Thoracic aorta (tissue), 2 donors: ENCODE measurements around the gene TMEM95. TPM values are rescaled to one million over a fixed set of nuclear protein-coding genes. Genes with fewer than 3 reads are reported as not detected.

Experiments
- ATAC-seq: fragments of 150-250 bp; one replicate; pipeline ENCODE4 v1.8.0; 2017; ENCODE audit warnings: low read depth; ENCODE audit not compliant: insufficient number of reproducible peaks, low FRiP score
- DNase-seq: peaks from one replicate; pipeline ENCODE4 v3.0.0-alpha.2; 2020; ENCODE audit warnings: low spot score
- H3K27ac ChIP-seq, 2 donors: fragments of 200-600 bp; sonication (generic); 1 replicate in 1 of 2; 2 replicates in 1 of 2; pipeline ENCODE4 v1.5.1; 2016; ENCODE audit warnings: mild to moderate bottlenecking in 2 of 2, moderate library complexity in 2 of 2
- H3K27me3 ChIP-seq: fragments of 200-600 bp; sonication (generic); replicated peaks from 2 replicates; pipeline ENCODE4 v1.6.0; 2016; ENCODE audit warnings: mild to moderate bottlenecking; ENCODE audit not compliant: insufficient read depth
- H3K36me3 ChIP-seq: fragments of 200-600 bp; sonication (generic); one replicate; pipeline ENCODE4 v1.5.1; 2016
- H3K4me1 ChIP-seq, 2 donors: fragments of 200-600 bp; sonication (generic); 1 replicate in 1 of 2; 2 replicates in 1 of 2; pipeline versions ENCODE4 v1.5.1 to v1.6.0; 2016; ENCODE audit warnings: low read depth in 2 of 2, mild to moderate bottlenecking in 1 of 2; ENCODE audit not compliant: control insufficient read depth in 1 of 2
- H3K4me3 ChIP-seq: fragments of 200-600 bp; sonication (generic); 2 replicates; pipeline ENCODE4 v1.5.1; 2016; ENCODE audit warnings: mild to moderate bottlenecking
- H3K9me3 ChIP-seq: fragments of 200-600 bp; sonication (generic); 2 replicates; pipeline ENCODE4 v1.5.1; 2016
- CTCF ChIP-seq: fragments of 200-600 bp; sonication (generic); IDR thresholded peaks from one replicate; pipeline ENCODE4 v1.5.1; 2019; ENCODE audit warnings: antibody characterized with exemption
- total RNA-seq, 2 donors: library from RNA; depleted of rRNA; stranded (reverse); fragments of >200 nt; gene quantifications; one replicate each; pipeline versions ENCODE4 v1.1.0 to v1.2.3, GENCODE V29; 2016

Gene TMEM95
- total RNA-seq, 2 donors from 2014 or later, result not detected

- H3K4me3 ChIP-seq, result peak overlapping the region; percentile 90
- H3K9me3 ChIP-seq, result no peaks in the 10 kb centered on the region
- peaks cover 18% of the 10 kb centered on the region in 2 donors for H3K4me1 ChIP-seq
- no peaks in the 10 kb centered on the region for H3K36me3 ChIP-seq
- no peak for TF ChIP-seq CTCF
- no peak for ATAC-seq
- no peak for DNase-seq
- no peaks in the 10 kb centered on the region for H3K27me3 ChIP-seq
- H3K27ac ChIP-seq, result peak overlapping the region; percentile 90 to 93
Measured at GRCh38 chr17:7405350-7406234, 50.6 kb downstream of the TMEM95 start.

DNA sequence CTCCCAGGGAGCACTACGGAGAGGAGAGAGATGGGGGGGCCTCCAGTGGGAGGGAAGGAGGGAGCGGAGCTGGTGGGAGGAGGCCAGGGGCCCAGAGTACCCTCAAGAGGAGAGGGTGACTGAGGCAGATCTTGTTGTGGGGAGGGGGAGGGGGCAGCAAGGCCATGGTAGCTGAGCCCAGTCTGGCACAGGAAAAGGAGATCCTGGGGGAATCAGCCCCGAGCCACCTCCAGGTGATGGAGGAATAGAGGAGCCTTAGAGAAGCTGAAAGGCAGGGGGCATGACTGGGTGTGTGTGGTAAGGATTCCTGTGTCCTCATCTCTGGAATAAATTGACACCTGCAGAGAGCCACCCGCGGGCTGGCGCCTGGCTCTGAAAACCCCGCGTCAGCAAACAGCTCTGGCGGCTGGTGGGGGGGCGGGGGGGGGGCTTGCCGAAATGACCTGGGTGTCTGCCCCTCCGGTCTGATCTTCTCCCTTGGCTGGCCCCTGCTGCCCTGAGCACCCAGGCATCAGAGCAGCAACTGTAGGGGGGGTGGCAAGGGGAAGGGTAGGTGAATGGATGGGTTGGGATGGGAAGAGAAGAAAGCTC is 51.4 kb downstream of the TMEM95 start:
- Histone ChIP-seq H3K4me3 (peak overlapping the region; percentile 90), H3K4me1 (peaks cover 18% of the 10 kb centered on the region in 2 donors), H3K9me3 (no peaks in the 10 kb centered on the region), H3K27me3 (no peaks in the 10 kb centered on the region), H3K36me3 (no peaks in the 10 kb centered on the region), H3K27ac (peak overlapping the region; percentile 90 to 93)
- no peak for DNase-seq
- TF ChIP-seq CTCF, result no peak
- ATAC-seq, result no peak

Other genes with a start within 250 kb of the TMEM95 start
- 1 to 10 TPM; 1.4 to 8.1 TPM for gene ASGR2, start 240.3 kb upstream of the TMEM95 start, total RNA-seq
- gene ASGR1, start 175.8 kb upstream of the TMEM95 start, total RNA-seq, result 1 to 10 TPM; 1.9 to 5.4 TPM
- 10 to 100 TPM; 14.0 to 14.8 TPM for gene DLG4, start 135.3 kb upstream of the TMEM95 start, total RNA-seq
- 100 to 1,000 TPM; 369 to 471 TPM for gene ACADVL, start 135.2 kb upstream of the TMEM95 start, total RNA-seq
- gene DVL2, start 120.6 kb upstream of the TMEM95 start, total RNA-seq, result 10 to 100 TPM; 52.8 to 68.5 TPM
- 10 to 100 TPM; 25.1 to 44.7 TPM for gene PHF23, start 115.7 kb upstream of the TMEM95 start, total RNA-seq
- 100 to 1,000 TPM; 187 to 446 TPM for gene GABARAP, start 112.7 kb upstream of the TMEM95 start, total RNA-seq
- 10 to 100 TPM; 51.3 to 51.7 TPM for gene CTDNEP1, start 103.4 kb upstream of the TMEM95 start, total RNA-seq
- gene ELP5, start 102.9 kb upstream of the TMEM95 start, total RNA-seq, result 10 to 100 TPM; 15.8 to 19.0 TPM
- under 1 TPM in 1 of 2 donors, not detected in 1; 0.41 TPM for gene CLDN7, start 92.7 kb upstream of the TMEM95 start, total RNA-seq
- gene SLC2A4, start 73.4 kb upstream of the TMEM95 start, total RNA-seq, result 1 to 10 TPM; 1.2 to 7.7 TPM
- not detected for gene YBX2, start 60.5 kb upstream of the TMEM95 start, total RNA-seq
- gene EIF5A, start 47.5 kb upstream of the TMEM95 start, total RNA-seq, result 100 to 1,000 TPM; 118 to 130 TPM
- gene GPS2, start 39.8 kb upstream of the TMEM95 start, total RNA-seq, result 10 to 100 TPM; 66.5 to 100.0 TPM
- 10 to 100 TPM; 24.4 to 45.3 TPM for gene NEURL4, start 25.8 kb upstream of the TMEM95 start, total RNA-seq
- 1 to 10 TPM; 6.8 to 9.9 TPM for gene ACAP1, start 18.6 kb upstream of the TMEM95 start, total RNA-seq
- gene KCTD11, start 3.0 kb upstream of the TMEM95 start, total RNA-seq, result 10 to 100 TPM; 13.3 to 20.2 TPM
- gene TNK1, start 25.9 kb downstream of the TMEM95 start, total RNA-seq, result 1 to 10 TPM; 3.7 to 4.7 TPM
- 10 to 100 TPM; 31.0 to 49.4 TPM for gene PLSCR3, start 39.4 kb downstream of the TMEM95 start, total RNA-seq
- gene TMEM256, start 48.9 kb downstream of the TMEM95 start, total RNA-seq, result 10 to 100 TPM; 27.9 to 88.9 TPM
- gene NLGN2, start 52.7 kb downstream of the TMEM95 start, total RNA-seq, result 10 to 100 TPM in 1 of 2 donors, 1 to 10 TPM in 1; 9.2 to 20.8 TPM
- gene SPEM1, start 65.2 kb downstream of the TMEM95 start, total RNA-seq, result not detected
- gene SPEM2, start 70.5 kb downstream of the TMEM95 start, total RNA-seq, result not detected
- gene SPEM3, start 73.7 kb downstream of the TMEM95 start, total RNA-seq, result not detected
- gene TMEM102, start 80.3 kb downstream of the TMEM95 start, total RNA-seq, result 1 to 10 TPM; 7.7 to 9.7 TPM
- gene FGF11, start 84.4 kb downstream of the TMEM95 start, total RNA-seq, result under 1 TPM in 1 of 2 donors, not detected in 1; 0.68 TPM
- 10 to 100 TPM; 11.6 to 17.6 TPM for gene CHRNB1, start 89.9 kb downstream of the TMEM95 start, total RNA-seq
- gene ZBTB4, start 124.5 kb downstream of the TMEM95 start, total RNA-seq, result 10 to 100 TPM; 56.2 to 72.3 TPM
- not detected for gene SLC35G6, start 126.3 kb downstream of the TMEM95 start, total RNA-seq
- 100 to 1,000 TPM in 1 of 2 donors, 10 to 100 TPM in 1; 77.8 to 151 TPM for gene POLR2A, start 129.2 kb downstream of the TMEM95 start, total RNA-seq
- gene TNFSF12, start 193.9 kb downstream of the TMEM95 start, total RNA-seq, result 10 to 100 TPM; 54.6 to 98.3 TPM
- gene TNFSF13, start 203.6 kb downstream of the TMEM95 start, total RNA-seq, result 10 to 100 TPM; 40.5 to 49.2 TPM
- 10 to 100 TPM; 47.0 to 80.7 TPM for gene SENP3, start 206.8 kb downstream of the TMEM95 start, total RNA-seq
- gene CD68, start 224.5 kb downstream of the TMEM95 start, total RNA-seq, result 100 to 1,000 TPM in 1 of 2 donors, 10 to 100 TPM in 1; 70.8 to 133 TPM
- gene MPDU1, start 228.7 kb downstream of the TMEM95 start, total RNA-seq, result 10 to 100 TPM; 31.1 to 38.9 TPM
- gene SOX15, start 234.9 kb downstream of the TMEM95 start, total RNA-seq, result 1 to 10 TPM in 1 of 2 donors, under 1 TPM in 1; 0.81 to 2.8 TPM